Immature natural killer cell (primary cell): ENCODE measurements around the gene ADORA2B. TPM values are rescaled to one million over a fixed set of nuclear protein-coding genes. Genes with fewer than 3 reads are reported as not detected.
A peak's percentile ranks its signal among the peaks of the same experiment; 100 is the strongest.
"Not testable (repeated sequence)": the region's sequence is repeated elsewhere in the genome, so short reads cannot be mapped to it uniquely, and the experiment has no call there.

Experiments used
- DNase-seq, 3 donors: peaks; one replicate each; pipeline ENCODE4 v3.0.0; 2022; ENCODE audit warnings: mixed read lengths in 1 of 3
- H3K27ac Mint-ChIP-seq, 6 donors: one replicate each; pipeline ENCODE4 v1.8.0; 2020; ENCODE audit warnings: mixed read lengths in 6 of 6, mild to moderate bottlenecking in 5 of 6, inconsistent platforms in 4 of 6, moderate library complexity in 3 of 6
- H3K27me3 Mint-ChIP-seq, 3 donors: one replicate each; pipeline ENCODE4 v1.8.0; 2020 to 2021; ENCODE audit warnings: low read depth in 3 of 3, mild to moderate bottlenecking in 3 of 3, mixed read lengths in 3 of 3, moderate library complexity in 3 of 3, inconsistent platforms in 1 of 3
- H3K36me3 Mint-ChIP-seq, 3 donors: one replicate each; pipeline ENCODE4 v1.8.0; 2020; ENCODE audit warnings: mixed read lengths in 3 of 3, inconsistent platforms in 2 of 3, mild to moderate bottlenecking in 2 of 3
- H3K4me1 Mint-ChIP-seq, 2 donors: one replicate each; pipeline ENCODE4 v1.8.0; 2020; ENCODE audit warnings: inconsistent platforms in 2 of 2, mild to moderate bottlenecking in 2 of 2, mixed read lengths in 2 of 2, moderate library complexity in 1 of 2
- H3K4me3 Mint-ChIP-seq, 5 donors: one replicate each; pipeline ENCODE4 v1.8.0; 2020; ENCODE audit warnings: mild to moderate bottlenecking in 5 of 5, mixed read lengths in 5 of 5, inconsistent platforms in 3 of 5, moderate library complexity in 3 of 5
- H3K9me3 Mint-ChIP-seq, 6 donors: one replicate each; pipeline ENCODE4 v1.8.0; 2020; ENCODE audit warnings: mild to moderate bottlenecking in 6 of 6, mixed read lengths in 6 of 6, inconsistent platforms in 4 of 6, moderate library complexity in 3 of 6
- polyA plus RNA-seq, 3 donors: library from polyadenylated mRNA; unstranded; fragments of 300-500 nt; fragmentation: Illumina TruSeq; gene quantifications; one replicate each; pipeline ENCODE4 v1.2.3, GENCODE V29; 2021

The ADORA2B gene
- polyA plus RNA-seq, 3 donors from 2014 or later, result 0.96 to 1.6 (median 1.3) TPM

- Mint-ChIP-seq H3K27me3 (peaks cover 0 to 8% (median 8%) of the 10 kb centered on the region in 3 donors), H3K4me1 (peaks cover 0 to 6% of the 10 kb centered on the region in 2 donors), H3K4me3 (no peak overlapping the region), H3K9me3 (no peaks in the 10 kb centered on the region), H3K27ac (no peak overlapping the region), H3K36me3 (no peaks in the 10 kb centered on the region)
- no peak for DNase-seq
Observed at GRCh38 chr17:15930426-15930825, 14.5 kb upstream of the ADORA2B start.

GRCh38 chr17:15931394-15931793 is 13.5 kb upstream of the ADORA2B start:
- no peaks in the 10 kb centered on the region for H3K9me3 Mint-ChIP-seq
- H3K4me1 Mint-ChIP-seq, result peaks cover 0 to 6% of the 10 kb centered on the region in 2 donors
- no peak overlapping the region for H3K4me3 Mint-ChIP-seq
- no peak for DNase-seq
- peaks cover 0 to 5% (median 5%) of the 10 kb centered on the region in 3 donors for H3K27me3 Mint-ChIP-seq
- no peak overlapping the region for H3K27ac Mint-ChIP-seq
- no peaks in the 10 kb centered on the region for H3K36me3 Mint-ChIP-seq

- Mint-ChIP-seq H3K9me3 (no peaks in the 10 kb centered on the region), H3K4me3 (no peak overlapping the region), H3K36me3 (no peaks in the 10 kb centered on the region), H3K27me3 (peaks cover 0 to under 1% (median 0%) of the 10 kb centered on the region in 3 donors), H3K27ac (no peak overlapping the region), H3K4me1 (no peaks in the 10 kb centered on the region)
- DNase-seq, result no peak
Observed at GRCh38 chr17:15934866-15935265, 10.1 kb upstream of the ADORA2B start.

- Mint-ChIP-seq H3K9me3 (no peaks in the 10 kb centered on the region), H3K4me1 (no peaks in the 10 kb centered on the region)
- no peak for DNase-seq
Observed at GRCh38 chr17:15935891-15936290, 9.0 kb upstream of the ADORA2B start.

GRCh38 chr17:15936481-15936880 is 8.4 kb upstream of the ADORA2B start:
- not testable (repeated sequence) for H3K9me3 Mint-ChIP-seq, DNase-seq, H3K36me3 Mint-ChIP-seq, H3K27ac Mint-ChIP-seq, H3K4me3 Mint-ChIP-seq, H3K27me3 Mint-ChIP-seq, H3K4me1 Mint-ChIP-seq

More at GRCh38 chr17:15935891-15936290, 9.0 kb upstream of the ADORA2B start:
- Mint-ChIP-seq H3K27ac (no peak overlapping the region), H3K36me3 (no peaks in the 10 kb centered on the region), H3K27me3 (peaks cover 0 to 5% (median 2%) of the 10 kb centered on the region in 3 donors), H3K4me3 (no peak overlapping the region)

- Mint-ChIP-seq H3K9me3 (no peaks in the 10 kb centered on the region), H3K27ac (no peak overlapping the region), H3K4me1 (peaks cover 9 to 10% of the 10 kb centered on the region in 2 donors), H3K4me3 (no peak overlapping the region), H3K27me3 (peaks cover 7 to 19% (median 11%) of the 10 kb centered on the region in 3 donors), H3K36me3 (peaks cover 0 to 3% (median 0%) of the 10 kb centered on the region in 3 donors)
- DNase-seq, result no peak
Observed at GRCh38 chr17:15941781-15942180, 3.1 kb upstream of the ADORA2B start.

GRCh38 chr17:15942207-15942833 is 2.6 kb upstream of the ADORA2B start:
- Mint-ChIP-seq H3K27me3 (peaks cover 9 to 19% (median 17%) of the 10 kb centered on the region in 3 donors), H3K4me1 (peaks cover 9 to 10% of the 10 kb centered on the region in 2 donors), H3K27ac (no peak overlapping the region), H3K36me3 (peaks cover 0 to 3% (median 0%) of the 10 kb centered on the region in 3 donors), H3K9me3 (no peaks in the 10 kb centered on the region), H3K4me3 (no peak overlapping the region)
- no peak for DNase-seq

GRCh38 chr17:15943971-15944758 is 765 bp upstream of the ADORA2B start:
- Mint-ChIP-seq H3K27ac (no peak overlapping the region), H3K27me3 (peaks cover 9 to 19% (median 17%) of the 10 kb centered on the region in 3 donors)

GRCh38 chr17:15945527-15946191 is 729 bp downstream of the ADORA2B start:
- H3K27ac Mint-ChIP-seq, result no peak overlapping the region
- H3K36me3 Mint-ChIP-seq, result peaks cover 0 to 3% (median 0%) of the 10 kb centered on the region in 3 donors
- DNase-seq, result no peak
- peak overlapping the region; percentile 72 to 80 (median 78) for H3K4me3 Mint-ChIP-seq
- peaks cover 9 to 10% of the 10 kb centered on the region in 2 donors for H3K4me1 Mint-ChIP-seq
- H3K27me3 Mint-ChIP-seq, result peaks cover 8 to 17% (median 15%) of the 10 kb centered on the region in 3 donors
- H3K9me3 Mint-ChIP-seq, result no peaks in the 10 kb centered on the region

More at GRCh38 chr17:15943971-15944758, 765 bp upstream of the ADORA2B start:
- Mint-ChIP-seq H3K4me3 (peak overlapping the region; percentile 55 to 87 (median 82)), H3K36me3 (peaks cover 0 to 3% (median 0%) of the 10 kb centered on the region in 3 donors), H3K9me3 (no peaks in the 10 kb centered on the region), H3K4me1 (peaks cover 9 to 10% of the 10 kb centered on the region in 2 donors)
- peak in 2 of 3 donors; percentile 3 for DNase-seq

- DNase-seq, result no peak
- Mint-ChIP-seq H3K4me1 (peaks cover 9 to 10% of the 10 kb centered on the region in 2 donors), H3K9me3 (no peaks in the 10 kb centered on the region), H3K27ac (no peak overlapping the region), H3K36me3 (peaks cover 0 to 3% (median 0%) of the 10 kb centered on the region in 3 donors), H3K4me3 (peak overlapping the region in 4 of 5 donors; percentile 50 to 69 (median 62)), H3K27me3 (peaks cover 8 to 17% (median 14%) of the 10 kb centered on the region in 3 donors)
Observed at GRCh38 chr17:15946611-15947120, 1.7 kb downstream of the ADORA2B start.

- no peak overlapping the region for H3K27ac Mint-ChIP-seq
- H3K36me3 Mint-ChIP-seq, result peaks cover 0 to 3% (median 0%) of the 10 kb centered on the region in 3 donors
- peaks cover 8 to 17% (median 14%) of the 10 kb centered on the region in 3 donors for H3K27me3 Mint-ChIP-seq
- H3K4me1 Mint-ChIP-seq, result peaks cover 9 to 10% of the 10 kb centered on the region in 2 donors
- H3K4me3 Mint-ChIP-seq, result no peak overlapping the region
- no peaks in the 10 kb centered on the region for H3K9me3 Mint-ChIP-seq
- DNase-seq, result no peak
Observed at GRCh38 chr17:15947271-15947670, 2.3 kb downstream of the ADORA2B start.

GRCh38 chr17:15947976-15948752 is 3.2 kb downstream of the ADORA2B start:
- no peak overlapping the region for H3K27ac Mint-ChIP-seq
- H3K36me3 Mint-ChIP-seq, result peaks cover 0 to 3% (median 0%) of the 10 kb centered on the region in 3 donors
- H3K9me3 Mint-ChIP-seq, result no peaks in the 10 kb centered on the region
- peaks cover 8 to 17% (median 14%) of the 10 kb centered on the region in 3 donors for H3K27me3 Mint-ChIP-seq
- peaks cover 9 to 10% of the 10 kb centered on the region in 2 donors for H3K4me1 Mint-ChIP-seq
- no peak for DNase-seq
- no peak overlapping the region for H3K4me3 Mint-ChIP-seq
